DND-41 (cell line): ENCODE measurements around the gene MBNL2.

Experiments
- ATAC-seq: fragments of 200-7000 bp; cut with Tn5 transposase; 3 replicates; pipeline ENCODE4 v1.9.1; 2021; ENCODE audit warnings: low read depth; ENCODE audit not compliant: insufficient read depth
- DNase-seq: peaks from one replicate; pipeline ENCODE4 v3.0.0-alpha.2; 2020
- H2AFZ ChIP-seq: 2 replicates; pipeline ENCODE4 v1.6.0; 2012; ENCODE audit warnings: low read depth, low read length
- H3K27ac ChIP-seq: 2 replicates; pipeline ENCODE4 v1.5.1; 2012; ENCODE audit warnings: low read length, inconsistent platforms
- H3K27me3 ChIP-seq: fragments of 200-600 bp; sonication (generic); 2 replicates; pipeline ENCODE4 v1.6.0; 2012; ENCODE audit warnings: low read length, mild to moderate bottlenecking, inconsistent platforms; ENCODE audit not compliant: insufficient read depth, poor library complexity
- H3K36me3 ChIP-seq: 2 replicates; pipeline ENCODE4 v1.5.1; 2012; ENCODE audit warnings: low read length, inconsistent platforms; ENCODE audit not compliant: insufficient read depth
- H3K4me1 ChIP-seq: 2 replicates; pipeline ENCODE4 v1.5.1; 2012; ENCODE audit warnings: mild to moderate bottlenecking, low read length; ENCODE audit not compliant: insufficient read depth
- H3K4me2 ChIP-seq: 2 replicates; pipeline ENCODE4 v1.6.0; 2012; ENCODE audit warnings: mild to moderate bottlenecking, moderate library complexity, low read length, inconsistent platforms; ENCODE audit not compliant: insufficient read depth
- H3K4me3 ChIP-seq, 2 experiments: fragments of 200-600 bp in 1 of 2; shearing (Covaris generic) in 1 of 2; 2 replicates each; pipeline ENCODE4 v1.5.1; 2012 to 2016; ENCODE audit warnings: inconsistent platforms in 2 of 2, low read length in 2 of 2, mild to moderate bottlenecking in 2 of 2, low read depth in 1 of 2, moderate library complexity in 1 of 2
- H3K79me2 ChIP-seq: 2 replicates; pipeline ENCODE4 v1.6.0; 2012; ENCODE audit warnings: low read length, inconsistent platforms; ENCODE audit not compliant: insufficient read depth
- H3K9ac ChIP-seq: 2 replicates; pipeline ENCODE4 v1.6.0; 2012; ENCODE audit warnings: low read depth, mild to moderate bottlenecking, inconsistent platforms, low read length, moderate library complexity
- H3K9me3 ChIP-seq: 2 replicates; pipeline ENCODE4 v1.5.1; 2012; ENCODE audit warnings: low read length, moderate library complexity, mild to moderate bottlenecking, inconsistent platforms; ENCODE audit not compliant: insufficient read depth, severe bottlenecking
- H4K20me1 ChIP-seq: 2 replicates; pipeline ENCODE4 v1.6.0; 2012; ENCODE audit warnings: low read length; ENCODE audit not compliant: insufficient read depth
- CTCF ChIP-seq: IDR thresholded peaks from 2 replicates; pipeline ENCODE4 v1.5.1; 2012; ENCODE audit warnings: borderline replicate concordance, low read length, moderate library complexity, mild to moderate bottlenecking; ENCODE audit not compliant: poor library complexity, severe bottlenecking; ENCODE audit errors: extremely low read depth
- EZH2 ChIP-seq: IDR thresholded peaks from 3 replicates; pipeline ENCODE4 v1.6.1; 2012; ENCODE audit warnings: borderline replicate concordance, low read depth, mild to moderate bottlenecking, moderate library complexity, low read length, inconsistent platforms; ENCODE audit not compliant: severe bottlenecking

MBNL2 gene

GRCh38 chr13:97296740-97297139 lies 74.6 kb downstream of the MBNL2 start:
- no peak overlapping the region for H2AFZ ChIP-seq
- H3K79me2 ChIP-seq, result no peaks in the 10 kb centered on the region
- no peak overlapping the region for H3K4me3 ChIP-seq
- H3K4me1 ChIP-seq, result no peaks in the 10 kb centered on the region
- no peak overlapping the region for H3K9ac ChIP-seq
- no peaks in the 10 kb centered on the region for H3K27me3 ChIP-seq
- no peak for TF ChIP-seq EZH2
- TF ChIP-seq CTCF, result no peak
- ATAC-seq (no peak), DNase-seq (no peak)
- no peaks in the 10 kb centered on the region for H3K36me3 ChIP-seq
- no peaks in the 10 kb centered on the region for H3K9me3 ChIP-seq
- H3K4me2 ChIP-seq, result no peak overlapping the region
- H4K20me1 ChIP-seq, result no peaks in the 10 kb centered on the region
- no peak overlapping the region for H3K27ac ChIP-seq

GRCh38 chr13:97298816-97299215 lies 76.7 kb downstream of the MBNL2 start:
- Histone ChIP-seq H3K4me2 (no peak overlapping the region), H3K4me1 (no peaks in the 10 kb centered on the region), H3K9me3 (no peaks in the 10 kb centered on the region), H2AFZ (no peak overlapping the region), H3K4me3 (no peak overlapping the region), H3K9ac (no peak overlapping the region), H3K79me2 (no peaks in the 10 kb centered on the region), H4K20me1 (no peaks in the 10 kb centered on the region), H3K27me3 (no peaks in the 10 kb centered on the region), H3K36me3 (no peaks in the 10 kb centered on the region), H3K27ac (no peak overlapping the region)
- ATAC-seq (no peak), DNase-seq (no peak)
- TF ChIP-seq CTCF (no peak), EZH2 (no peak)

GRCh38 chr13:97300871-97301270 lies 78.7 kb downstream of the MBNL2 start:
- TF ChIP-seq EZH2 (no peak), CTCF (no peak)
- no peak overlapping the region for H3K4me3 ChIP-seq
- no peaks in the 10 kb centered on the region for H3K4me1 ChIP-seq
- H3K27me3 ChIP-seq, result no peaks in the 10 kb centered on the region
- no peaks in the 10 kb centered on the region for H3K79me2 ChIP-seq
- no peak overlapping the region for H3K27ac ChIP-seq
- H3K9me3 ChIP-seq, result no peaks in the 10 kb centered on the region
- DNase-seq (no peak), ATAC-seq (no peak)
- no peak overlapping the region for H3K9ac ChIP-seq
- no peaks in the 10 kb centered on the region for H3K36me3 ChIP-seq
- H4K20me1 ChIP-seq, result no peaks in the 10 kb centered on the region
- H3K4me2 ChIP-seq, result no peak overlapping the region
- H2AFZ ChIP-seq, result no peak overlapping the region
